IMR-90 (cell line): ENCODE data around the gene NIPBL. TPM values are rescaled to one million over a fixed set of nuclear protein-coding genes. Genes with fewer than 3 reads are reported as not detected.

Source experiments
- ATAC-seq: fragments of 200-7000 bp; cut with Tn5 transposase; 2 replicates; pipeline ENCODE4 v1.9.1; 2020; ENCODE audit warnings: low read depth, mild to moderate bottlenecking, moderate library complexity
- BruUV-seq: library from RNA; stranded (reverse); fragments of 400-500 nt; replicated peaks from 2 replicates; lab custom pipeline; 2021; lab: Mats Ljungman, UMichigan
- CTCF ChIA-PET: fragments of 300-600 bp; formaldehyde crosslinking; extraction: SDS; loops from one replicate; lab custom pipeline; 2021; ENCODE audit warnings: antibody characterized with exemption; lab: Yijun Ruan, JAX
- POLR2A ChIA-PET: fragments of 300-600 bp; sonication (Branson Sonifier 250); formaldehyde crosslinking; loops from one replicate; lab custom pipeline; 2022; ENCODE audit warnings: antibody characterized with exemption; ENCODE audit not compliant: unreplicated experiment; lab: Charles Lee
- DNase-seq: peaks from one replicate; pipeline ENCODE4 v3.0.0; 2013
- H2AFZ ChIP-seq: replicated peaks from 2 replicates; pipeline ENCODE3; 2013; ENCODE audit warnings: low read length, mild to moderate bottlenecking; ENCODE audit not compliant: poor library complexity
- H2AK5ac ChIP-seq: 2 replicates; pipeline ENCODE4 v1.6.1; 2013; ENCODE audit warnings: low read depth, low read length, inconsistent platforms
- H2AK9ac ChIP-seq: replicated peaks from 2 replicates; pipeline ENCODE3; 2013; ENCODE audit warnings: mild to moderate bottlenecking, low read depth, low read length, moderate library complexity; ENCODE audit not compliant: poor library complexity
- H2BK120ac ChIP-seq: 2 replicates; pipeline ENCODE4 v1.6.1; 2013; ENCODE audit warnings: low read depth, low read length, inconsistent platforms
- H2BK15ac ChIP-seq: 3 replicates; pipeline ENCODE4 v1.6.1; 2013; ENCODE audit warnings: low read depth, low read length, inconsistent platforms
- H2BK20ac ChIP-seq: 2 replicates; pipeline ENCODE4 v1.6.1; 2013; ENCODE audit warnings: low read depth, mild to moderate bottlenecking, inconsistent platforms, low read length, moderate library complexity
- H2BK5ac ChIP-seq: 2 replicates; pipeline ENCODE4 v1.6.1; 2013; ENCODE audit warnings: mild to moderate bottlenecking, low read depth, low read length, inconsistent platforms; ENCODE audit not compliant: poor library complexity, severe bottlenecking
- H3K14ac ChIP-seq: replicated peaks from 2 replicates; pipeline ENCODE4 v1.6.1; 2013; ENCODE audit warnings: low read depth, low read length, inconsistent platforms
- H3K18ac ChIP-seq: 2 replicates; pipeline ENCODE4 v1.6.1; 2013; ENCODE audit warnings: low read depth, low read length, control low read depth
- H3K23ac ChIP-seq: 2 replicates; pipeline ENCODE4 v1.6.1; 2013; ENCODE audit warnings: low read depth, low read length, inconsistent platforms
- H3K27ac ChIP-seq: 2 replicates; pipeline ENCODE4 v1.5.1; 2013; ENCODE audit warnings: mild to moderate bottlenecking, control low read depth, low read length; ENCODE audit not compliant: insufficient read depth
- H3K27me3 ChIP-seq: 2 replicates; pipeline ENCODE4 v1.6.1; 2013; ENCODE audit warnings: low read length; ENCODE audit not compliant: control insufficient read depth, insufficient read depth
- H3K36me3 ChIP-seq: 2 replicates; pipeline ENCODE4 v1.6.1; 2013; ENCODE audit warnings: low read length, mixed read lengths; ENCODE audit not compliant: control insufficient read depth, insufficient read depth
- H3K4ac ChIP-seq: 2 replicates; pipeline ENCODE4 v1.6.1; 2013; ENCODE audit warnings: low read depth, low read length, inconsistent platforms
- H3K4me1 ChIP-seq: 2 replicates; pipeline ENCODE4 v1.6.1; 2013; ENCODE audit warnings: low read length, mixed read lengths; ENCODE audit not compliant: control insufficient read depth, insufficient read depth
- H3K4me2 ChIP-seq: 2 replicates; pipeline ENCODE4 v1.6.1; 2013; ENCODE audit warnings: low read depth, mild to moderate bottlenecking, control low read depth, low read length, moderate library complexity
- H3K4me3 ChIP-seq: 2 replicates; pipeline ENCODE4 v1.5.1; 2013; ENCODE audit warnings: low read depth, mild to moderate bottlenecking, control low read depth, low read length, moderate library complexity; ENCODE audit not compliant: insufficient read depth
- H3K56ac ChIP-seq: 2 replicates; pipeline ENCODE4 v1.6.1; 2013; ENCODE audit warnings: low read length, inconsistent platforms; ENCODE audit not compliant: insufficient read depth; ENCODE audit errors: extremely low read depth
- H3K79me1 ChIP-seq, 2 experiments: 2 replicates each; pipeline ENCODE4 v1.6.1; 2013; ENCODE audit warnings: low read length in 2 of 2, inconsistent platforms in 1 of 2, low read depth in 1 of 2
- H3K9ac ChIP-seq: 2 replicates; pipeline ENCODE4 v1.6.1; 2013; ENCODE audit warnings: low read depth, low read length, control low read depth
- H3K9me1 ChIP-seq: 2 replicates; pipeline ENCODE4 v1.6.1; 2013; ENCODE audit warnings: low read length, inconsistent platforms; ENCODE audit not compliant: insufficient read depth
- H3K9me3 ChIP-seq: 2 replicates; pipeline ENCODE4 v1.6.1; 2013; ENCODE audit warnings: low read length; ENCODE audit not compliant: control insufficient read depth, insufficient read depth
- H4K20me1 ChIP-seq: 2 replicates; pipeline ENCODE4 v1.6.1; 2013; ENCODE audit warnings: low read length, inconsistent platforms; ENCODE audit not compliant: insufficient read depth
- H4K5ac ChIP-seq: 2 replicates; pipeline ENCODE4 v1.6.1; 2013; ENCODE audit warnings: mild to moderate bottlenecking, low read depth, low read length, control low read depth
- H4K8ac ChIP-seq, 2 experiments: 2 replicates each; pipeline ENCODE4 v1.6.1; 2013; ENCODE audit warnings: low read depth in 2 of 2, low read length in 2 of 2, control low read depth in 1 of 2, inconsistent platforms in 1 of 2
- H4K91ac ChIP-seq: 2 replicates; pipeline ENCODE4 v1.6.1; 2013; ENCODE audit warnings: low read depth, low read length, inconsistent platforms; ENCODE audit not compliant: insufficient read depth
- BHLHE40 ChIP-seq: fragments of 150-350 bp; IDR thresholded peaks from 2 replicates; pipeline ENCODE4 v1.6.1; 2016; ENCODE audit warnings: mild to moderate bottlenecking, low read depth, low read length
- CEBPB ChIP-seq: IDR thresholded peaks from 2 replicates; pipeline ENCODE4 v1.6.1; 2012; ENCODE audit warnings: low read depth, low read length, improper control_type of control experiment
- CHD1 ChIP-seq: IDR thresholded peaks from 2 replicates; pipeline ENCODE4 v1.6.1; 2012; ENCODE audit warnings: low read depth, low read length, improper control_type of control experiment
- FOS ChIP-seq: fragments of 150-350 bp; IDR thresholded peaks from 2 replicates; pipeline ENCODE4 v1.6.1; 2016; ENCODE audit warnings: low read depth, low read length
- MAFK ChIP-seq: IDR thresholded peaks from 2 replicates; pipeline ENCODE4 v1.6.1; 2012; ENCODE audit warnings: low read depth, low read length, improper control_type of control experiment
- MAZ ChIP-seq: IDR thresholded peaks from 2 replicates; pipeline ENCODE4 v1.6.1; 2012; ENCODE audit warnings: low read depth, mild to moderate bottlenecking, low read length, improper control_type of control experiment, moderate library complexity, borderline replicate concordance
- MXI1 ChIP-seq: IDR thresholded peaks from 2 replicates; pipeline ENCODE4 v1.6.1; 2012; ENCODE audit warnings: low read depth, mild to moderate bottlenecking, low read length, moderate library complexity, borderline replicate concordance
- NFE2L2 ChIP-seq: fragments of 150-350 bp; IDR thresholded peaks from 2 replicates; pipeline ENCODE4 v1.6.1; 2016; ENCODE audit warnings: low read depth, mild to moderate bottlenecking, low read length
- POLR2A ChIP-seq: IDR thresholded peaks from 2 replicates; pipeline ENCODE4 v1.6.1; 2012; ENCODE audit warnings: mild to moderate bottlenecking, low read depth, low read length
- RAD21 ChIP-seq: IDR thresholded peaks from 2 replicates; pipeline ENCODE4 v1.6.1; 2012; ENCODE audit warnings: low read length, improper control_type of control experiment
- RCOR1 ChIP-seq: IDR thresholded peaks from 2 replicates; pipeline ENCODE4 v1.6.1; 2012; ENCODE audit warnings: mild to moderate bottlenecking, low read length, improper control_type of control experiment; ENCODE audit not compliant: insufficient replicate concordance
- RFX5 ChIP-seq: IDR thresholded peaks from 2 replicates; pipeline ENCODE4 v1.8.0; 2012; ENCODE audit warnings: low read depth, mild to moderate bottlenecking, low read length, moderate library complexity
- SMC3 ChIP-seq: fragments of 150-350 bp; IDR thresholded peaks from 2 replicates; pipeline ENCODE4 v1.6.1; 2016; ENCODE audit warnings: low read depth, mild to moderate bottlenecking, antibody characterized with exemption, low read length, moderate library complexity
- WGBS, 2 experiments: methylation state at CpG; one replicate each; pipeline versions ENCODE4 v1.1.5 to v1.1.7; 2013; ENCODE audit warnings: missing lambda C conversion rate in 2 of 2; ENCODE audit not compliant: insufficient read length in 1 of 2; ENCODE audit errors: extremely low coverage in 2 of 2; 5-methylcytosine and 5-hydroxymethylcytosine counted together
- dilution Hi-C: fragments of 300-500 bp; cut with HindIII; formaldehyde crosslinking; loops from one replicate; pipeline ENCODE4 v1.14.3; 2018; ENCODE audit warnings: low sequenced_read_pairs; ENCODE audit not compliant: unreplicated experiment
- in situ Hi-C: fragments of 300-500 bp; cut with MboI; formaldehyde crosslinking; loops from 3 replicates; pipeline ENCODE4 v1.14.3; 2019; ENCODE audit warnings: low sequenced_read_pairs, inconsistent platforms, mixed read lengths
- intact Hi-C: fragments of 100-400 bp; cut with micrococcal nuclease; formaldehyde crosslinking; loops from 2 replicates; pipeline ENCODE4 v1.10.0; 2022
- polyA plus RNA-seq, 3 experiments: library from polyadenylated mRNA; depleted of rRNA; stranded (reverse); fragments of >200 nt; gene quantifications; 2 replicates each; pipeline ENCODE4 v1.2.3, GENCODE V29; 2012; ENCODE audit warnings: low replicate concordance in 1 of 3
- total RNA-seq: library from RNA; depleted of rRNA; stranded (reverse); fragments of >200 nt; gene quantifications from 2 replicates; pipeline ENCODE4 v1.2.3, GENCODE V29; 2012
- TF ChIP-seq, protein P1 (sequence below): fragments of 150-350 bp; IDR thresholded peaks from 2 replicates; pipeline ENCODE4 v1.6.1; 2016; ENCODE audit warnings: low read depth, mild to moderate bottlenecking, low read length, moderate library complexity, borderline replicate concordance
- TF ChIP-seq, protein P2 (sequence below): conservative IDR thresholded peaks from 2 replicates; pipeline ENCODE4 v1.5.1; 2012; ENCODE audit warnings: mild to moderate bottlenecking, low read depth, low read length, improper control_type of control experiment
- TF ChIP-seq, protein P3 (sequence below): fragments of 150-350 bp; IDR thresholded peaks from 2 replicates; pipeline ENCODE4 v1.6.1; 2017; ENCODE audit warnings: mild to moderate bottlenecking, antibody characterized with exemption, low read length, low read depth

Gene NIPBL
- total and polyA plus RNA-seq, 2 of the 4 experiments (the other 2 are of a cell fraction) = 8.4 to 46.4 TPM

DNA sequence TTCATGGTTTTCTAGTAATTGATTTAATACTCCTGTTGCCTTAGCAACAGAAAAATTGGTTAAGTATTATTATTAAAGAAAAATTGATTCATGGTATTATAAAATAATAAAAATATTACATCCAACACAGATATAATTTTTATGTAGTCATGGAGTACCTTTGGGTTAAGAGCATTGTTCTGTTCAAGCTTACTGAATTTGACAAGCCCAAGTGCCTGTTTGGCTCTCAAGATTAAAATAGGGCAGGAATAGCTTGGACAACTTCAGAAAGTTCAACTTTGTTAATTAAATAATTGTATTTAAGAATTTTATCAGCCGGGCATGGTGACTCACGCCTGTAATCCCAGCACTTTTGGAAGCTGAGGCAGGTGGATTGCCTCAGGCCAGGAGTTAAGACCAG, 82.0 kb downstream of the NIPBL start:
- Histone ChIP-seq H2AFZ (no peak overlapping the region), H2BK120ac (no peak overlapping the region), H3K14ac (no peak overlapping the region), H2BK20ac (no peak overlapping the region), H2BK15ac (no peak overlapping the region), H3K23ac (no peak overlapping the region), H3K79me1 (peaks cover 13 to 26% of the 10 kb centered on the region in 2 experiments), H3K27ac (no peak overlapping the region), H2AK5ac (no peak overlapping the region), H4K91ac (no peak overlapping the region), H3K4me3 (no peak overlapping the region), H3K27me3 (no peaks in the 10 kb centered on the region), H2BK5ac (no peak overlapping the region), H3K9me3 (no peaks in the 10 kb centered on the region), H4K20me1 (peaks cover 9% of the 10 kb centered on the region; the same call in 1 of the 2 replicates), H3K56ac (no peak overlapping the region), H2AK9ac (no peak overlapping the region), H3K36me3 (peaks cover 8% of the 10 kb centered on the region), H3K9ac (no peak overlapping the region), H3K4ac (no peak overlapping the region), H3K4me2 (no peak overlapping the region), H3K9me1 (peaks cover 6% of the 10 kb centered on the region; the same call in 1 of the 2 replicates), H3K18ac (no peak overlapping the region), H3K4me1 (peaks cover 2% of the 10 kb centered on the region; the same call in 1 of the 2 replicates), H4K5ac (no peak overlapping the region), H4K8ac (no peak overlapping the region)
- ATAC-seq (no peak), DNase-seq (no peak)
- BruUV-seq = no TSS peak
- no CpG with 5 or more reads among the region's 2 CpGs for WGBS, 2 experiments
- intact Hi-C loops (no loop called here), dilution Hi-C loops (no loop called here), in situ Hi-C loops (no loop called here)
- ChIA-PET CTCF (no interaction called here), POLR2A (no interaction called here)
- TF ChIP-seq FOS = no peak
- no peak for TF ChIP-seq NFE2L2
- TF ChIP-seq POLR2A = no peak
- TF ChIP-seq, protein P1, sequence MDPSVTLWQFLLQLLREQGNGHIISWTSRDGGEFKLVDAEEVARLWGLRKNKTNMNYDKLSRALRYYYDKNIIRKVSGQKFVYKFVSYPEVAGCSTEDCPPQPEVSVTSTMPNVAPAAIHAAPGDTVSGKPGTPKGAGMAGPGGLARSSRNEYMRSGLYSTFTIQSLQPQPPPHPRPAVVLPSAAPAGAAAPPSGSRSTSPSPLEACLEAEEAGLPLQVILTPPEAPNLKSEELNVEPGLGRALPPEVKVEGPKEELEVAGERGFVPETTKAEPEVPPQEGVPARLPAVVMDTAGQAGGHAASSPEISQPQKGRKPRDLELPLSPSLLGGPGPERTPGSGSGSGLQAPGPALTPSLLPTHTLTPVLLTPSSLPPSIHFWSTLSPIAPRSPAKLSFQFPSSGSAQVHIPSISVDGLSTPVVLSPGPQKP = no peak
- no peak for TF ChIP-seq RAD21
- no peak for TF ChIP-seq CEBPB
- TF ChIP-seq, protein P2, sequence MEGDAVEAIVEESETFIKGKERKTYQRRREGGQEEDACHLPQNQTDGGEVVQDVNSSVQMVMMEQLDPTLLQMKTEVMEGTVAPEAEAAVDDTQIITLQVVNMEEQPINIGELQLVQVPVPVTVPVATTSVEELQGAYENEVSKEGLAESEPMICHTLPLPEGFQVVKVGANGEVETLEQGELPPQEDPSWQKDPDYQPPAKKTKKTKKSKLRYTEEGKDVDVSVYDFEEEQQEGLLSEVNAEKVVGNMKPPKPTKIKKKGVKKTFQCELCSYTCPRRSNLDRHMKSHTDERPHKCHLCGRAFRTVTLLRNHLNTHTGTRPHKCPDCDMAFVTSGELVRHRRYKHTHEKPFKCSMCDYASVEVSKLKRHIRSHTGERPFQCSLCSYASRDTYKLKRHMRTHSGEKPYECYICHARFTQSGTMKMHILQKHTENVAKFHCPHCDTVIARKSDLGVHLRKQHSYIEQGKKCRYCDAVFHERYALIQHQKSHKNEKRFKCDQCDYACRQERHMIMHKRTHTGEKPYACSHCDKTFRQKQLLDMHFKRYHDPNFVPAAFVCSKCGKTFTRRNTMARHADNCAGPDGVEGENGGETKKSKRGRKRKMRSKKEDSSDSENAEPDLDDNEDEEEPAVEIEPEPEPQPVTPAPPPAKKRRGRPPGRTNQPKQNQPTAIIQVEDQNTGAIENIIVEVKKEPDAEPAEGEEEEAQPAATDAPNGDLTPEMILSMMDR = no peak
- TF ChIP-seq MAZ = no peak
- TF ChIP-seq RCOR1 = no peak
- no peak for TF ChIP-seq RFX5
- TF ChIP-seq, protein P3, sequence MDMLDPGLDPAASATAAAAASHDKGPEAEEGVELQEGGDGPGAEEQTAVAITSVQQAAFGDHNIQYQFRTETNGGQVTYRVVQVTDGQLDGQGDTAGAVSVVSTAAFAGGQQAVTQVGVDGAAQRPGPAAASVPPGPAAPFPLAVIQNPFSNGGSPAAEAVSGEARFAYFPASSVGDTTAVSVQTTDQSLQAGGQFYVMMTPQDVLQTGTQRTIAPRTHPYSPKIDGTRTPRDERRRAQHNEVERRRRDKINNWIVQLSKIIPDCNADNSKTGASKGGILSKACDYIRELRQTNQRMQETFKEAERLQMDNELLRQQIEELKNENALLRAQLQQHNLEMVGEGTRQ = no peak
- no peak for TF ChIP-seq MAFK
- TF ChIP-seq CHD1 = no peak
- no peak for TF ChIP-seq SMC3
- no peak for TF ChIP-seq BHLHE40
- TF ChIP-seq MXI1 = no peak
